K562 (cell line): ENCODE measurements around the gene PDE3A. TPM values are rescaled to one million over a fixed set of nuclear protein-coding genes. Genes with fewer than 3 reads are reported as not detected.

Experiments used
- SRF ChIP-seq, 2 experiments: fragments of 250-450, 450-650 bp in 1 of 2; sonication (Bioruptor Pico) in 1 of 2; sonication (generic) in 1 of 2; formaldehyde crosslinking; IDR thresholded peaks; 2 replicates each; pipeline versions ENCODE4 v1.5.0 to v1.5.1; 2020 to 2022; ENCODE audit warnings: mild to moderate bottlenecking in 1 of 2, missing genetic modification reagents in 1 of 2
- ZC3H11A ChIP-seq: IDR thresholded peaks from 2 replicates; pipeline ENCODE4 v1.6.1; 2012; ENCODE audit warnings: low read depth, low read length, improper control_type of control experiment
- ZNF165 ChIP-seq: fragments of 250-450 bp; sonication (Bioruptor Pico); IDR thresholded peaks from 2 replicates; pipeline ENCODE4 v1.4.0; 2020; ENCODE audit warnings: borderline replicate concordance
- ZNF274 ChIP-seq: IDR thresholded peaks from 2 replicates; pipeline ENCODE4 v1.6.1; 2011; ENCODE audit warnings: low read depth, mild to moderate bottlenecking, low read length, moderate library complexity, borderline replicate concordance
- ZNF282 ChIP-seq: sonication (generic); formaldehyde crosslinking; IDR thresholded peaks from 2 replicates; pipeline ENCODE4 v1.8.1; 2023; ENCODE audit warnings: missing genetic modification reagents
- ZNF583 ChIP-seq: fragments of 250-450 bp; sonication (Bioruptor Pico); IDR thresholded peaks from 2 replicates; pipeline ENCODE4 v1.4.0; 2020
- polyA plus RNA-seq, 8 experiments: library from polyadenylated mRNA; depleted of rRNA in 4 of 8; stranded (reverse) in 5 of 8; unstranded in 3 of 8; fragments of >200 nt; fragmentation: Nextera tagmentation in 2 of 8; fragmentation: Illumina TruSeq in 1 of 8; extraction: Ambion mirVana in 2 of 8; extraction: Trizol in 1 of 8; gene quantifications; 2 replicates each; pipeline versions ENCODE4 v1.2.1 to v1.2.3, GENCODE V29; 2011 to 2014; ENCODE audit warnings: inconsistent platforms in 1 of 8, missing spikeins in 1 of 8
- total RNA-seq, 7 experiments: library from RNA; depleted of rRNA in 6 of 7; stranded (reverse); fragments of >200 nt in 6 of 7; fragmentation: Illumina TruSeq in 2 of 7; extraction: Trizol in 2 of 7; gene quantifications; 2 replicates each; pipeline versions ENCODE4 v1.2.1 to v1.2.3, GENCODE V29; 2011 to 2021; ENCODE audit warnings: low replicate concordance in 1 of 7
- TF ChIP-seq, protein P1 (sequence below), 2 experiments: fragments of 450-650 bp in 1 of 2; IDR thresholded peaks; 2 replicates each; pipeline ENCODE4 v1.6.1; 2011 to 2017; ENCODE audit warnings: low read depth in 2 of 2, antibody characterized with exemption in 1 of 2, borderline replicate concordance in 1 of 2, low read length in 1 of 2, mild to moderate bottlenecking in 1 of 2, mixed read lengths in 1 of 2; ENCODE audit not compliant: control insufficient read depth in 1 of 2
- TF ChIP-seq, protein P2 (sequence below): fragments of 450-650 bp; IDR thresholded peaks from 2 replicates; pipeline ENCODE4 v1.6.1; 2018; ENCODE audit warnings: mild to moderate bottlenecking, low read depth; ENCODE audit not compliant: partially characterized antibody
- TF ChIP-seq, protein P3 (sequence below): sonication (generic); formaldehyde crosslinking; IDR thresholded peaks from 2 replicates; pipeline ENCODE4 v1.8.1; 2023; ENCODE audit warnings: mild to moderate bottlenecking, missing genetic modification reagents

The PDE3A gene
- total and polyA plus RNA-seq, 9 of the 15 experiments (the other 6 are each of a cell fraction or from before 2014, with no cell fraction given) = 0.02 TPM; not detected in 8

DNA sequence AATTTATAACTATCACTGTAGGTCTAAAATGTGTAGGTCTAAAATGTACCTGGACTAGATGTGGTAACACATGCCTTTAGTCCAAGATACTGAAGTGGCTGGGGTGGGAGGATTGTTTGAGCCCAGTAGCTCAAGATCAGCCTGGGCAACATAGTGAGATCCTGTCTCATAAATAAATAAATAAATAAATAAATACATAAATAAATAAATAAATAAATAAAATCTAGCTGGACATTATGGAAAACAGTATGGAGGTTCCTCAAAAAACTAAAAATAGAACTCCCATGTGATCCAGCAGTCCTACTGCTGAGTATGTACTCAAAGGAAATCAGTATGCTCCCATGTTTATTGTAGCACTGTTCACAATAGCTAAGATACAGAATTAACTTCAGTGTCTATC lies 24.0 kb downstream of the PDE3A start (continued):
- TF ChIP-seq, protein P1, sequence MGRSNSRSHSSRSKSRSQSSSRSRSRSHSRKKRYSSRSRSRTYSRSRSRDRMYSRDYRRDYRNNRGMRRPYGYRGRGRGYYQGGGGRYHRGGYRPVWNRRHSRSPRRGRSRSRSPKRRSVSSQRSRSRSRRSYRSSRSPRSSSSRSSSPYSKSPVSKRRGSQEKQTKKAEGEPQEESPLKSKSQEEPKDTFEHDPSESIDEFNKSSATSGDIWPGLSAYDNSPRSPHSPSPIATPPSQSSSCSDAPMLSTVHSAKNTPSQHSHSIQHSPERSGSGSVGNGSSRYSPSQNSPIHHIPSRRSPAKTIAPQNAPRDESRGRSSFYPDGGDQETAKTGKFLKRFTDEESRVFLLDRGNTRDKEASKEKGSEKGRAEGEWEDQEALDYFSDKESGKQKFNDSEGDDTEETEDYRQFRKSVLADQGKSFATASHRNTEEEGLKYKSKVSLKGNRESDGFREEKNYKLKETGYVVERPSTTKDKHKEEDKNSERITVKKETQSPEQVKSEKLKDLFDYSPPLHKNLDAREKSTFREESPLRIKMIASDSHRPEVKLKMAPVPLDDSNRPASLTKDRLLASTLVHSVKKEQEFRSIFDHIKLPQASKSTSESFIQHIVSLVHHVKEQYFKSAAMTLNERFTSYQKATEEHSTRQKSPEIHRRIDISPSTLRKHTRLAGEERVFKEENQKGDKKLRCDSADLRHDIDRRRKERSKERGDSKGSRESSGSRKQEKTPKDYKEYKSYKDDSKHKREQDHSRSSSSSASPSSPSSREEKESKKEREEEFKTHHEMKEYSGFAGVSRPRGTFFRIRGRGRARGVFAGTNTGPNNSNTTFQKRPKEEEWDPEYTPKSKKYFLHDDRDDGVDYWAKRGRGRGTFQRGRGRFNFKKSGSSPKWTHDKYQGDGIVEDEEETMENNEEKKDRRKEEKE (IDR thresholded peaks at IDR 0.05; ENCODE audit: borderline replicate concordance in 1 of 2, control insufficient read depth in 1 of 2, low read depth in 2 of 2, low read length in 1 of 2) = no peak
- TF ChIP-seq ZNF274 (no peak), SRF (CRISPR knock-in tag; IDR thresholded peaks at IDR 0.05) (no peak), ZNF282 (CRISPR knock-in tag) (no peak), ZNF165 (CRISPR knock-in tag) (no peak), ZC3H11A (no peak), ZNF583 (CRISPR knock-in tag) (no peak)
- TF ChIP-seq, protein P2, sequence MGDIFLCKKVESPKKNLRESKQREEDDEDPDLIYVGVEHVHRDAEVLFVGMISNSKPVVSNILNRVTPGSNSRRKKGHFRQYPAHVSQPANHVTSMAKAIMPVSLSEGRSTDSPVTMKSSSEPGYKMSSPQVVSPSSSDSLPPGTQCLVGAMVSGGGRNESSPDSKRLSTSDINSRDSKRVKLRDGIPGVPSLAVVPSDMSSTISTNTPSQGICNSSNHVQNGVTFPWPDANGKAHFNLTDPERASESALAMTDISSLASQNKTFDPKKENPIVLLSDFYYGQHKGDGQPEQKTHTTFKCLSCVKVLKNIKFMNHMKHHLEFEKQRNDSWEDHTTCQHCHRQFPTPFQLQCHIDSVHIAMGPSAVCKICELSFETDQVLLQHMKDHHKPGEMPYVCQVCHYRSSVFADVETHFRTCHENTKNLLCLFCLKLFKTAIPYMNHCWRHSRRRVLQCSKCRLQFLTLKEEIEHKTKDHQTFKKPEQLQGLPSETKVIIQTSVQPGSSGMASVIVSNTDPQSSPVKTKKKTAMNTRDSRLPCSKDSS = no peak
- TF ChIP-seq, protein P3, sequence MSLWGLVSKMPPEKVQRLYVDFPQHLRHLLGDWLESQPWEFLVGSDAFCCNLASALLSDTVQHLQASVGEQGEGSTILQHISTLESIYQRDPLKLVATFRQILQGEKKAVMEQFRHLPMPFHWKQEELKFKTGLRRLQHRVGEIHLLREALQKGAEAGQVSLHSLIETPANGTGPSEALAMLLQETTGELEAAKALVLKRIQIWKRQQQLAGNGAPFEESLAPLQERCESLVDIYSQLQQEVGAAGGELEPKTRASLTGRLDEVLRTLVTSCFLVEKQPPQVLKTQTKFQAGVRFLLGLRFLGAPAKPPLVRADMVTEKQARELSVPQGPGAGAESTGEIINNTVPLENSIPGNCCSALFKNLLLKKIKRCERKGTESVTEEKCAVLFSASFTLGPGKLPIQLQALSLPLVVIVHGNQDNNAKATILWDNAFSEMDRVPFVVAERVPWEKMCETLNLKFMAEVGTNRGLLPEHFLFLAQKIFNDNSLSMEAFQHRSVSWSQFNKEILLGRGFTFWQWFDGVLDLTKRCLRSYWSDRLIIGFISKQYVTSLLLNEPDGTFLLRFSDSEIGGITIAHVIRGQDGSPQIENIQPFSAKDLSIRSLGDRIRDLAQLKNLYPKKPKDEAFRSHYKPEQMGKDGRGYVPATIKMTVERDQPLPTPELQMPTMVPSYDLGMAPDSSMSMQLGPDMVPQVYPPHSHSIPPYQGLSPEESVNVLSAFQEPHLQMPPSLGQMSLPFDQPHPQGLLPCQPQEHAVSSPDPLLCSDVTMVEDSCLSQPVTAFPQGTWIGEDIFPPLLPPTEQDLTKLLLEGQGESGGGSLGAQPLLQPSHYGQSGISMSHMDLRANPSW (CRISPR knock-in tag) = no peak
